HG02642 (cell line): ENCODE measurements around the gene PROZ.

Experiments
- ATAC-seq: cut with Tn5 transposase; IDR thresholded peaks from one replicate; pipeline ENCODE4 v1.9.1; 2021; ENCODE audit warnings: mild to moderate bottlenecking; ENCODE audit not compliant: unreplicated experiment, poor library complexity

PROZ gene

DNA sequence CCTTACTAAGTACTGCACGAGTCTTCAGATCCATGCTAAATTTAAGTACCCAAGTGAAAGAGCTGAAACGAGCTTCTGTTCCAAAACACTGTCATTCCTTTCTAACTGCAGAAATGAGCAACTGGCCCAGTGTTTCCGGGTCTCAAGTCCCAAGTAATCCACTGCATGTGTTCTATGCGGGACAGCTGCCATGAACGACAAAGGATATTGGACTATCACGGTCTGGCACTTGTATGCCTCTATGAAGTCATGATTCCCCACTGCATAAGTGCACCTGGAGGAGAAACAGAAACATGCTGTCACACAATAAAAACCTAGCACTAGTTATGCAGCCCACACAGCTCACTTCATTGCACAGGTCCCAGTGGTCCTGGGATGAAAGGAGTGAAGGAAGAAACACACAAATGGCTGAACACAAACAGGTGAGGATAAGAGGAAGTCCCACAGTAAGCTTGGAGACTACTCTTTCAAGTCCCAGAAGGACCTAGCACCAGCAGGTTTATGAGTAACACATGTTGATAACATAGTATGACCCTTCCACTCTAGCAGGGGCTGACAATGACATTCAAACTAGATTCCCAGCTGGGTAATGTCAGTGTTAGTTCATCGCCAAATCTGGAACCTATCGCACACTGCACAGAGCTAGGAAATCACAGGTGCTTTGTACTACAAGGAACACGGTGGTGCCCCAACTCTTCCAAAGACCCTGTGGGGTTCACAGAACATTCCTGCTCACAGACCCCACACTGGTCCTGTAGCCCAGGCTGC is 38.7 kb downstream of the PROZ start:
- ATAC-seq, result no peak

DNA sequence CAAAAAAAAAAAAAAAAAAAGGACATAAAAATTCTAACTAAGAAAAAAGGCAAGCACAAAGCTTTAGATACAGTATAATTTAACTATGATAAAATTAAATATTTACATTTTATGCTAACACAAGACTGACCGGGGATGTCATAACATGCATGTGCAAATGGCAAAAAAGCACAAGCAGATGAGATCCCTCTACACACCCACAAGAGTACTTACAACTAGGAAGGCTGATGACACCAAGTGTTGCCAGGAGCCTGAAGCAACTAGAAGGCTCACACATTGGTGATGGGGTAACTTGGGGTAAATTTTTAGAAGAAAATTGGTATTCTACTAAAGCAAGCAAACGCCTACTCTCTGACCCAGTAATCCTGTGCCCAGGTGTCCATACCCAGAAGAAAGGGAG is 43.4 kb downstream of the PROZ start:
- no peak for ATAC-seq

GRCh38 chr13:113202912-113203311 is 44.5 kb downstream of the PROZ start:
- no peak for ATAC-seq

- ATAC-seq, result no peak
Observed at GRCh38 chr13:113203507-113204377, 45.3 kb downstream of the PROZ start.

GRCh38 chr13:113204378-113204734 is 45.9 kb downstream of the PROZ start:
- ATAC-seq, result no peak

DNA sequence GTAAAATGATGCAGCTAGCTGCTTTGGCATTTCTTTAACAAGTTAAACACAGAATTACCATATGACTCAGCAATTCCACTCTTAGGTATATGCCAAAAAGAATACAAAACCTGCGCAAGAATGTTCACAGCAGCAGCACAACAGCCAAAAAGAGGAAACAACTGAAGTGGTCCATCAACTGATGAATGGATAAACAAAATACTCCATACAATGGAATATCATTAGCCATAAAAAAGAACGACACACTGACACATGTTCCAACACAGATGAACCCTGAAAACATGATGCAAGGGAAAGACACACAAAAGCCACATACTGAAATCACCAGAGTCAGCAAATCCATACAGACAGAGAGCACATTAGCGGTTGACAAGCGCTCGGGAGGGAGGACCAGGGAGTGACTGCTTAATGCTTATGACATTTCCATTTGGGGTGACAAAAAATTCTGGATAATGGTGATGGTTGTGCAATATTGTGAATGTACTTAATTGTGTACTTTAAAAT is 47.0 kb downstream of the PROZ start:
- no peak for ATAC-seq

DNA sequence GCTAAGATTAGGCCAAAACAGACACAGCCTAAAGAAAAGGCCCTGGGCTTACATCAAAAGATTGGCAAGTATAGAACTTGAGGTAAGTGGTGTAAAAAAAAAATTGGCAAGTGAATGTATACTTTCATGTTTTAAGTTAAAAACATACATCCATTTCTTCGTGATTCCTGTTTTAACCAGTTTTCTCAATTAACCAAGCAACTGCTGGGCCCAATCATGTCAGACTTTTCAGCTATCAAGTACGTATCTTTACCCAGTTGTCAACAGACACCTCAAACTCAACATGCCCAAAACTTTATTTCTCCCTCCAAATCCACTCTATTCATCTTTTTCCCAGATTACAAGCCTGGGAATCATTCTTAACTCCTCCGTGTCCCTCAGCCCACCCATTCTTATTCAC is 49.0 kb downstream of the PROZ start:
- no peak for ATAC-seq

DNA sequence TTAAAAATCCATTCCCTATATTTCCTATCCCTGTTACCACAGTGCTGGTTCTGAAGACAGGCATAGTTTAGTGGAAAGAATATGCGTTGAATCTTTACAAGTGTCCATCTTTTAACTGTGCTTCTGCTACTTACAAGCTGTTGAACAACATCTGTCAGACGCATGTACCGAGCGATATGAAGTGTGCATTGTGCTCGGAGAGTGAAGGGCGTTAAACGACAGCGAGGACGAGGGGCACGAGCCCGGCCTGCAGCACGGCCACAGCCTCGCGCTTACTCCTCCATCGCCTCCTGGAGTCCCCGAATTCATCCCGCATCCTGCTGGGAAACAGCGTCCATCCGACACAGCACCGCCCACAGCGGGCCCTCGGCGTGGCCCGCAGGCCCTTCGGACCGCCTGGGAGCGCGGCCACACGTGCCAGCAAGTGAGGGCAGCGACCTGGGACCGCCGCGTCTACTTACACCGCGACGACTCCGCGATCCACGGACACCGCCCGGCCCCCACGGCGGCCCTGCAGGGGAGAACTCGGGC is 49.5 kb downstream of the PROZ start:
- peak; percentile 20 for ATAC-seq

DNA sequence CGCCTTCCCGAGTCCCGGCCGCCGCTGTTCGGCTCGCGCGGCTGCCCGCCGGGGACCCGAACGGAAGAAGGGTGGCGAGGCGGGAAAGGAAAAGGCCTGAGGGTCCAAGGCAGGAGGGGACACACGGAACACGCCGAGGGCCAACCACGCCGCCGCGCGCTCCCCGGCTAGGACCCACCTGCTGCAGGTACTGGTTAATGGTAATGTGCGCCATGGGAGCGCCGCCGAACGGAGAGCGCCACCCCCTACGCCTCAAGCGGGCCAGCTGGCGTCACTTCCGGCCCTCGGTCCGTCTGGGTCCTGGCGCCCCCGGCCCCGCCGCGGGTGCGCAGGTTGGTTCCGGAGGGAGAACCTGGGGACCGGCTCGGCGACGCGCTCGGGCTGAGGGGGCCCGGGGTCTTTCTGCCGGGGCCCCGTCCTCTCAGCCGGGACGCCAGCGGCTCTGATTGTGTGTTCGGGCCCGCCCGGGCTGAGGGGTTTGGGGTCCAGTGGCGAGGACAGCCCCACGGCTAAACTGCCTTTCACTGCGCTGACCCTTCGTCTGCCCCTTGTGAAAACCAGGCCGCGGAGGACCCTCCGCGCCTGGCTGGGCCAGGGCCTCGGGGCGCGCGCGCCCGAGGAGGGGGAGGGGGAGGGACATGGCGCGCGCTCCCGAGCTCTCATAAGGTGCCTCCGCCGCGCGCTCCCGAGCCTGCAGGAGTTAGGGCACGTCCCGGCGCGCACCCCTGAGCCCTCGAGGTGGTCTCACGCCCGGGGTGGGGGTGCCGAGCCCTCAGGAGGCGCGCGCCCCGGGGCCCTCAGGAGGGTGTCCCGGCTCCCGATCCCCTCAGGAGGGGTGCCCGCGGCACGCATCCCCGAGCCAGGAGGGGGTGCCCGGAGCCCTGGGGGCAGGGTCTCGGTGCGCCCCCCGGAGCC is 50.2 kb downstream of the PROZ start, which contains the start of gene PCID2:
Gene PCID2 (minus strand): TSS at position 249 of the 915 bp plus-strand sequence. CDS start 35 bp downstream, at position 214.
- ATAC-seq, result peak; percentile 80

DNA sequence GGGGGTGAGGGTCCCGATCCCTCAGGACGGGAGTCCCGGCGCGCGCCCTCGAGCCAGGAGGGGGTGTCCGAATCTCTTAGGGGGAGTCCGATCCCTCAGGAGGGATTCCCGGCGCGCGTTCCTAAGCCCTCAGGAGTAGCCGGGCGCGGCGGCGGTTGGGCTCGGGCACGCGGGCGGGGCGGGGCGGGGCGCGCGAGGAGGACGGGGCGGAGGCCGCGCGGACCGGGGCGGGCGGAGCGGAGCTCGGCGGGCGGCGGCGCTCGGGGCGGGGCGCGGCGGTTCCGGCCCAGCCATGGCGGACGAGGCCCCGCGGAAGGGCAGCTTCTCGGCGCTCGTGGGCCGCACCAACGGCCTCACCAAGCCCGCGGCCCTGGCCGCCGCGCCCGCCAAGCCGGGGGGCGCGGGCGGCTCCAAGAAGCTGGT is 50.9 kb downstream of the PROZ start, which contains the start of gene CUL4A:
Gene CUL4A (plus strand): TSS at position 278 of the 423 bp plus-strand sequence. CDS start 15 bp downstream, at position 293.
- ATAC-seq, result peak; percentile 47

DNA sequence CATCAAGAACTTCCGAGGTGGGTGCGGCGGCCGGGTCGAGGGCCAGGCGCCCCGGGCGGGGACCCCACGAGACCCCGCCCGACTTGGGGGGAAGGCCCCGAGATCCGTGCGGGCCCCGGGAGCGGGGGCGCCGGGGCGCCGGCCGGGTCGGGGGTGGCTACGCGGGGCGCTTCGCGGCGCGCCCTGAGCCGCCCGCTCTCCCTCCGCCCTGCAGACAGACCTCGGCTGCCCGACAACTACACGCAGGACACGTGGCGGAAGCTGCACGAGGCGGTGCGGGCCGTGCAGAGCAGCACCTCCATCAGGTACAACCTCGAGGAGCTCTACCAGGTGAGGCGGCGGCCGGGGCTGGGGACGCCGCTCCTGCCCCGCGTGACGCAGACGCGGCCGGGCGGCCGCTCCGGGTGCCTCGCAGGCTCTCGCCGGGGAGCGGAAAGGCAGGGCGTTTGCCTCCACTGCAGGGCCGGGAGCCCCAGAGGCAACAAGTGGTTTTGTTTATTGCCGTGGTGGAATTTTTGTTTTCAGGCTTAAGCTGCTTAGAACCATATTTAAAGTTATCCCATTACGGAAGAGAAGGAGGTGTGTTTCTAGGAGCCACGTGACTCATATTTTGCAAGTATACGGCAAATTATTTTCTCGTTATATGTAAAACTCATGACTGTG is 51.4 kb downstream of the PROZ start:
- peak; percentile 37 for ATAC-seq

- ATAC-seq, result no peak
Observed at GRCh38 chr13:113210833-113211232, 52.4 kb downstream of the PROZ start.

GRCh38 chr13:113211774-113212173 is 53.3 kb downstream of the PROZ start:
- ATAC-seq, result no peak

- no peak for ATAC-seq
Observed at GRCh38 chr13:113216254-113217048, 58.0 kb downstream of the PROZ start.

- ATAC-seq, result no peak
Observed at GRCh38 chr13:113218586-113218985, 60.1 kb downstream of the PROZ start.

DNA sequence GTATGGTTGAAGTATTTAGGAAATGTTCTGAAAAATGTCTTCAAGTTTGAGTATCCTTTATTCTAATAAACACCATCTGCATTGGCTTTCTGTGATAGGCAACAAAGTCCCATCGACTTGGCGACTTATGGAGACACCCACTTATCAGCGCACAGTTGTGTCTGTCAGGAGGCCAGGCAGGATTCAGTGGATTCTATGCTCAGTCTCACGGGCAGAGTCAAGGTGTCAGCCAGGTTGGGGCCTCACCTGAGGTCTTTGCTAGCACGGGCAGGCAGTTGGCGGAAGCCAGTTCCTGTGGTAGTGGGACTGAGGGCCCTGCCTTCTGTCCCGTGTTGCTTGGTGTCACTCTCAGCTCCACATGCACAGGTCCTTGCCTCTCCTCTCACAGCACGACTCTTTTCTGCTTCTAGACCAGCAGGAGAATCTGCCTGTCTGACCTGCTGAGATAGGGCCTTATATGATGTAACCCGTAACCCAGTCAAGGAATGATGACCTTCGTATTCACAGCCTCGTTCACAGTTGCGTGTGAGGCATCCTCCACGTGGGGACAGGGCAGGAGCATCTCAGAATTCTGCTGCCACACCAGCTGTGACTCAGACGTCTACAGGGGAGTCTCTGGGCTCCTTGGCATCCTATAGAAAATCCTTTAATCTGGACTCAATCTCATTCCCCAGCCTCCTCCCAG is 61.0 kb downstream of the PROZ start:
- ATAC-seq, result no peak

DNA sequence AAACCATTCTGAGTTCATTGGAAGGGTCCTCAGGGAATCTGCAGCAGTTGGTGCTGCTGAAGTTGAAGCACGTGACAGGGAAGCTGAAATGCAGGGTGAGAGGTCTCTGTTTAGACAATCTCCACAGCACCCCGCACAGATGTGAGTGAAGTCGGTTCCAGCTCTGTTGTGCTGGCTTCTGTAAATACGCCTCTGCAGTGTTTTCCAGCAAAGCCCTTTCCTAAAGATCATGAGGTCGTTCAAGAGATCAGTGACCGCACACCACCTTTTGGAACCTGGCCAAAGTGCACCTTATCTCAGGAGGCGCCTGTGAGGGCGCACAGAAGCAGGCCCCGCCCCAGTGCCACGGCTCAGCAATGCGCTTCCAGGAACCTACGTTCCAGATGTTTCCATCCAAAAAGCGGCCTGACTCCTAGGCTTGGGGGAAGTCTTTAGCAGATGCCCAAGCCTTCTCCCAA is 61.7 kb downstream of the PROZ start:
- no peak for ATAC-seq

GRCh38 chr13:113220877-113221276 is 62.4 kb downstream of the PROZ start:
- no peak for ATAC-seq
